GM12865 (cell line): ENCODE data around the gene FASLG.
A peak's percentile ranks its signal among the peaks of the same experiment; 100 is the strongest.

Experiments
- DNase-seq: peaks from one replicate; pipeline ENCODE4 v3.0.0; 2010; ENCODE audit warnings: low read depth
- H3K4me3 ChIP-seq: 2 replicates; pipeline ENCODE4 v1.5.1; 2011; ENCODE audit warnings: mild to moderate bottlenecking, low read depth, low read length, control low read depth
- CTCF ChIP-seq: IDR thresholded peaks from 2 replicates; pipeline ENCODE4 v1.5.1; 2011; ENCODE audit warnings: low read length, control low read depth, low read depth, inconsistent platforms; ENCODE audit not compliant: insufficient read depth; ENCODE audit errors: missing control alignments

FASLG gene

GRCh38 chr1:172623748-172624147, 35.2 kb upstream of the FASLG start:
- TF ChIP-seq CTCF, result no peak
- no peak overlapping the region for H3K4me3 ChIP-seq
- DNase-seq, result peak; percentile 45

GRCh38 chr1:172626845-172627244, 32.1 kb upstream of the FASLG start:
- no peak for TF ChIP-seq CTCF
- no peak for DNase-seq
- H3K4me3 ChIP-seq, result no peak overlapping the region

DNA sequence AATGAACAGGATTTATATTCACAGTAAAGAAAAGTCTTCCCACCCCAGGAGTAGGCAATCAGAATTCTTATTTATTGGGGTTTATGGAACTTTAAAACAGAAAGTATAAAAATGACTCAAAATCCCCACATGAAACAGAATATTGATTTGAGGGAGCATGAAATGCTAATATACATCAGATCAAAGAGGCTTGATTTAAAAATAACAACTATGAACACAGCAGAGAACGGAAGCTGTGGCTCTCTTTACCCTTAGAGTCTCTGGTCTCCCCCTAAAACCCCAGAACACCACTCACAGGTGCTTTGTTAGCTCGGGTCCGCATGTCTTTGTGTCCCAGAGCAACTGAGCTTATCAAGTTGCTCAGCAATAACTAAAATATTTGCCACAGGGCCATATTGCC, 31.2 kb upstream of the FASLG start:
- peak; percentile 39 for DNase-seq
- no peak for TF ChIP-seq CTCF
- H3K4me3 ChIP-seq, result no peak overlapping the region

- DNase-seq, result no peak
- no peak for TF ChIP-seq CTCF
These were observed 30.5 kb upstream of the FASLG start for GRCh38 chr1:172628401-172628800.

DNA sequence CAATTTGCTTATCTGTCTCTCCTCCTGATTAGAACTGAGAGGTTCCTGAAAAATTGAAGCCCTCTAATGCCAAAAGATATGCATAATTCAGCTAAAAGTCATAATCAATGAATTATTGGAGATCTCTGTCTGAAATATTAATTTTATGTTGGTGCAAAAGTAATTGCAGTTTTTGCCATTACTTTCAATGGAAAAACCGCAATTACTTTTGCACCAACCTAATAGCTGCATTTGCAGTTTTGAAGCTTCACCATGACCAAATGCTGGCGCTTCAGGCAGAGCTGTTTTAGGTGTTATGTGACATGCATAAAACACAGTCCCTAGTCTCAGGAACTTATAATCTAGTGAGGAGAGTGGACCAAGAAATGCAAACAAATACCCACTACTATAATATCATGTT, 29.7 kb upstream of the FASLG start:
- no peak for DNase-seq
- no peak overlapping the region for H3K4me3 ChIP-seq
- no peak for TF ChIP-seq CTCF

More at GRCh38 chr1:172628401-172628800, 30.5 kb upstream of the FASLG start:
- H3K4me3 ChIP-seq, result no peak overlapping the region

DNA sequence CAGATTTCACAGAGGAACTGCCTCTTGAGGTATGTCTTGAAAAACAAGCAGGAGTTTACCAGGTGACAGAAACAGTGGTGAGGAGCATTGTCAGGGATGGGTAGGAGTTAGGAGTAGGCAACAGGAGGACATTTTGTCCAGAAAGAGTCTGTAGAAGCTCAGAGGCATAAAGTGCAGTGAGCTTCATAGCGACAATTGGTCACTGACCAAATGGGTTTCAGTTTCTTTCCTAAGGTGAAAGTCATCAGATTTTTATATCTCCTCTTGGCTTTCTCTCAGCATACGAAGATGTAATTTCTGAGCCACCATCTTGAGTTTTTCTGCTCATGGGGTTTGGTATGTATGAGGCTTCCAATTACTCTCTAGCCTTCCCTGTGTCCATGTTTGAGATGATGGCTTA, 29.3 kb upstream of the FASLG start:
- DNase-seq, result no peak
- no peak for TF ChIP-seq CTCF
- H3K4me3 ChIP-seq, result no peak overlapping the region

DNA sequence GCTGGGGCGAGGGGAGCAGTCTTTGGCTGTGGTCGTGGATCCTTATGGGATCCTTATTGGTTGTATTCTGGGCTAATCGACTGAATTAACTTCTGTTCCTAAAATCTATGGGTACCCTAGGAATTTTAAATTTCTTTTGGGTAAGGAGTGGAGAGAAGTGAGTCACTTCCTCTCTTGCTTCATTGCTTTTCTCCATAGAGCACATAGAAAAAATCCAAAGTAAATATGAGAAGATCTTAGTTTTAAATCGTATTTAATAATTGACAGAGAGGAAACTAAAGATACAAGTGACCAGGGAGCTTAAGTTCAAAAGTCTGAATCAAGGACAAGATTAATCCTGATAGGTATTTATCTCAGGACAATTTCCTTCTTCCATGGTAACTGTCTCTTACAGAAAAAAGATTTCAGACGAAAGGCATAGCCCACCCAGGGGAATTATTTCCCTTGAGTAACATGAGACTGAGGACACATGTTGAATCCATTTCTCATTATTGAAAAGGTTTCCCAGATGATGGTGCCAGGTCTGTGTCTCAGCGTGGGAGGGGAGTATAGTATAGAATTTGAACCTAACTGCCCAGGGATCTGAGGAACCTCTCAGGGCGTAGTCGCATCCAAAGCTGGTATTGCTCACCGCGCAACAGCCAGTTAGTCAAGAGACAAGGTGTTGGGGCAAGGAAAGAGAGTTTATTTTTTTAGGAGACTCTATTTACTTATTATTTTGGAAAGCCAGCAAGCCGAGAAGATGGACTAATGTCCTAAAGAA, 28.7 kb upstream of the FASLG start:
- no peak for TF ChIP-seq CTCF
- H3K4me3 ChIP-seq, result no peak overlapping the region
- no peak for DNase-seq
